ENCODE results near the gene KLHL29. TPM values are rescaled to one million over a fixed set of nuclear protein-coding genes. Genes with fewer than 3 reads are reported as not detected.

The KLHL29 gene
- polyA plus RNA-seq, 1 donor from 2014 or later, result 42.4 TPM

DNA sequence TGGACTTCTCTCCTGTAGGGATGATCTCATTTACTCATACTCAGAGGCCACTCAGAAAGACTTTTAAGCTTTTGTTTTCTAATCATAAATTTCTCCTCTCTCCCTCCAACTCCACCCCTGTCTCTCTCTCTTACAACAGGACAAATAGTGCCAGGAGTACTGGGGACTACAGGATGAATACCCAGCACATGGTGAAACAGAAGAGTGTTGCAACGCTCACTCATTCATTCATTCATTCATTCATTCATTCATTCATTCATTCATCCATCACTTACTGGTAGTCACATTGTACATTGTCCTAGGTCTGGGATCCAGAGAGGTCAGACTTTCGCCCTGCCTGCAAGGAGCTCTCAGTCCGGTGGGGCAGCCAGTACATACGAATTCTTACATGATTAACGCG lies 97.6 kb downstream of the KLHL29 start:
- Histone ChIP-seq H3K27me3 (ENCODE audit: insufficient read depth, low read depth, low read length) (no peaks in the 10 kb centered on the region), H2AFZ (ENCODE audit: low read depth, low read length) (no peak overlapping the region), H3K9me3 (ENCODE audit: low read length) (no peaks in the 10 kb centered on the region), H3F3A (ENCODE audit: insufficient read depth, low read length, poor library complexity, severe bottlenecking) (no peaks in the 10 kb centered on the region), H3K36me3 (ENCODE audit: insufficient read depth, low read length) (no peaks in the 10 kb centered on the region), H3K79me2 (replicated peaks; ENCODE audit: insufficient read depth, low read length) (no peaks in the 10 kb centered on the region), H3K27ac (ENCODE audit: low read length) (no peak overlapping the region), H3K4me2 (ENCODE audit: low read length) (no peak overlapping the region), H3K9me2 (ENCODE audit: insufficient read depth, low read length) (no peaks in the 10 kb centered on the region), H3K4me3 (ENCODE audit: low read length) (no peak overlapping the region), H4K20me1 (ENCODE audit: insufficient read depth) (no peaks in the 10 kb centered on the region), H3K9ac (ENCODE audit: low read length) (no peak overlapping the region)
- no peak for TF ChIP-seq EZH2 (IDR thresholded peaks at IDR 0.05; ENCODE audit: borderline replicate concordance, insufficient read depth, low read length, poor library complexity, severe bottlenecking)
- no peak for TF ChIP-seq EP300 (conservative IDR thresholded peaks at IDR 0.05; ENCODE audit: poor library complexity, severe bottlenecking)
- TF ChIP-seq TAF1 (IDR thresholded peaks at IDR 0.05; ENCODE audit: low read depth), result no peak
- no peak for TF ChIP-seq SMC3 (conservative IDR thresholded peaks at IDR 0.05; ENCODE audit: poor library complexity)
- no peak for TF ChIP-seq POLR2AphosphoS5 (IDR thresholded peaks at IDR 0.05)
- TF ChIP-seq, protein P1, sequence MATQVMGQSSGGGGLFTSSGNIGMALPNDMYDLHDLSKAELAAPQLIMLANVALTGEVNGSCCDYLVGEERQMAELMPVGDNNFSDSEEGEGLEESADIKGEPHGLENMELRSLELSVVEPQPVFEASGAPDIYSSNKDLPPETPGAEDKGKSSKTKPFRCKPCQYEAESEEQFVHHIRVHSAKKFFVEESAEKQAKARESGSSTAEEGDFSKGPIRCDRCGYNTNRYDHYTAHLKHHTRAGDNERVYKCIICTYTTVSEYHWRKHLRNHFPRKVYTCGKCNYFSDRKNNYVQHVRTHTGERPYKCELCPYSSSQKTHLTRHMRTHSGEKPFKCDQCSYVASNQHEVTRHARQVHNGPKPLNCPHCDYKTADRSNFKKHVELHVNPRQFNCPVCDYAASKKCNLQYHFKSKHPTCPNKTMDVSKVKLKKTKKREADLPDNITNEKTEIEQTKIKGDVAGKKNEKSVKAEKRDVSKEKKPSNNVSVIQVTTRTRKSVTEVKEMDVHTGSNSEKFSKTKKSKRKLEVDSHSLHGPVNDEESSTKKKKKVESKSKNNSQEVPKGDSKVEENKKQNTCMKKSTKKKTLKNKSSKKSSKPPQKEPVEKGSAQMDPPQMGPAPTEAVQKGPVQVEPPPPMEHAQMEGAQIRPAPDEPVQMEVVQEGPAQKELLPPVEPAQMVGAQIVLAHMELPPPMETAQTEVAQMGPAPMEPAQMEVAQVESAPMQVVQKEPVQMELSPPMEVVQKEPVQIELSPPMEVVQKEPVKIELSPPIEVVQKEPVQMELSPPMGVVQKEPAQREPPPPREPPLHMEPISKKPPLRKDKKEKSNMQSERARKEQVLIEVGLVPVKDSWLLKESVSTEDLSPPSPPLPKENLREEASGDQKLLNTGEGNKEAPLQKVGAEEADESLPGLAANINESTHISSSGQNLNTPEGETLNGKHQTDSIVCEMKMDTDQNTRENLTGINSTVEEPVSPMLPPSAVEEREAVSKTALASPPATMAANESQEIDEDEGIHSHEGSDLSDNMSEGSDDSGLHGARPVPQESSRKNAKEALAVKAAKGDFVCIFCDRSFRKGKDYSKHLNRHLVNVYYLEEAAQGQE (IDR thresholded peaks at IDR 0.05; ENCODE audit: borderline replicate concordance), result no peak
- TF ChIP-seq RAD21 (conservative IDR thresholded peaks at IDR 0.05), result no peak
- TF ChIP-seq, protein P2, sequence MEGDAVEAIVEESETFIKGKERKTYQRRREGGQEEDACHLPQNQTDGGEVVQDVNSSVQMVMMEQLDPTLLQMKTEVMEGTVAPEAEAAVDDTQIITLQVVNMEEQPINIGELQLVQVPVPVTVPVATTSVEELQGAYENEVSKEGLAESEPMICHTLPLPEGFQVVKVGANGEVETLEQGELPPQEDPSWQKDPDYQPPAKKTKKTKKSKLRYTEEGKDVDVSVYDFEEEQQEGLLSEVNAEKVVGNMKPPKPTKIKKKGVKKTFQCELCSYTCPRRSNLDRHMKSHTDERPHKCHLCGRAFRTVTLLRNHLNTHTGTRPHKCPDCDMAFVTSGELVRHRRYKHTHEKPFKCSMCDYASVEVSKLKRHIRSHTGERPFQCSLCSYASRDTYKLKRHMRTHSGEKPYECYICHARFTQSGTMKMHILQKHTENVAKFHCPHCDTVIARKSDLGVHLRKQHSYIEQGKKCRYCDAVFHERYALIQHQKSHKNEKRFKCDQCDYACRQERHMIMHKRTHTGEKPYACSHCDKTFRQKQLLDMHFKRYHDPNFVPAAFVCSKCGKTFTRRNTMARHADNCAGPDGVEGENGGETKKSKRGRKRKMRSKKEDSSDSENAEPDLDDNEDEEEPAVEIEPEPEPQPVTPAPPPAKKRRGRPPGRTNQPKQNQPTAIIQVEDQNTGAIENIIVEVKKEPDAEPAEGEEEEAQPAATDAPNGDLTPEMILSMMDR (IDR thresholded peaks at IDR 0.05; ENCODE audit: poor library complexity, severe bottlenecking), result no peak
- no peak for TF ChIP-seq MXI1 (conservative IDR thresholded peaks at IDR 0.05; ENCODE audit: poor library complexity, severe bottlenecking)

DNA sequence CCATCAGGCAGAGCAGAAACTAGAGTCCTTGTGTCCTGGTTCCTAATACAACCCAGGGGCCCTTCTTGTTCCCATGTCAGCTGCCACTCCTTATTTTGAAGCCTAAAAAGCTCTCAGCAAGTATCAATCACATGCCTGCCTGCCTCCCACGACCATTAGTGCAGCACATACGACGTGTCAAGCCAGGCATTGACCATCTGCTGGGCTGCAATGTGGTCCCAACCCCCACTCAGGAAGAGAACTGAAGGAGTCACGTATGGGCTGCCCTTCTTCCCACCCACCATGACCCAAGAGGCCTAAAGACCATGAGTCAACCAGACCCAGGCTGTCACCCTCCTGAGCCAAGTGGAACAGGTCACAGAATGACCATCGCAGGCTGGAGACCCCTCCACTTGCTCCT lies 98.8 kb downstream of the KLHL29 start:
- Histone ChIP-seq H3F3A (ENCODE audit: insufficient read depth, low read length, poor library complexity, severe bottlenecking) (no peaks in the 10 kb centered on the region), H3K9me3 (ENCODE audit: low read length) (no peaks in the 10 kb centered on the region), H3K9me2 (ENCODE audit: insufficient read depth, low read length) (no peaks in the 10 kb centered on the region), H3K79me2 (replicated peaks; ENCODE audit: insufficient read depth, low read length) (no peaks in the 10 kb centered on the region), H4K20me1 (ENCODE audit: insufficient read depth) (no peaks in the 10 kb centered on the region), H3K36me3 (ENCODE audit: insufficient read depth, low read length) (no peaks in the 10 kb centered on the region), H2AFZ (ENCODE audit: low read depth, low read length) (no peak overlapping the region), H3K27me3 (ENCODE audit: insufficient read depth, low read depth, low read length) (no peaks in the 10 kb centered on the region), H3K4me3 (ENCODE audit: low read length) (no peak overlapping the region), H3K9ac (ENCODE audit: low read length) (no peak overlapping the region), H3K4me2 (ENCODE audit: low read length) (no peak overlapping the region), H3K27ac (ENCODE audit: low read length) (no peak overlapping the region)
- TF ChIP-seq EP300 (conservative IDR thresholded peaks at IDR 0.05; ENCODE audit: poor library complexity, severe bottlenecking) (no peak), TAF1 (IDR thresholded peaks at IDR 0.05; ENCODE audit: low read depth) (no peak)

DNA sequence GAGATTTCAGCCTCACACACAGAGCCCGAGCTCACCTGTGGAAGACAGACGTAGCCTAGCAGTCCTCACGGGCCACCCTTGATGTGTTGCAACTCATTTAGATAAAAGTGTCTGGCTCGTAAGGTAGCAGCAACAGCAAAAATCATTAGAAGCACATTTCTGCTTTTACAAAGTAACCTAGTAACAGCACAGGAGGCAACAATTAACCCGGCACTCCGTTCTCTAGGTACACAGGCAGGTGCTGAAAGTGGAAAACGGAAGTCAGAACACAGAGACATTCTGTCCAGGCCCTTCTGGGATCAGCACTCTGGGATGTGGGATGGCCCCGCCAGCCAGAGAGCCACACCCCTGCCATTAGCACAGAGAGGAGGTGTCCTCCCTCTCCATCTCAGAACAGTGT lies 99.3 kb downstream of the KLHL29 start:
- Histone ChIP-seq H3K9me2 (ENCODE audit: insufficient read depth, low read length) (no peaks in the 10 kb centered on the region), H3K9ac (ENCODE audit: low read length) (no peak overlapping the region), H3K27ac (ENCODE audit: low read length) (no peak overlapping the region), H3K4me3 (ENCODE audit: low read length) (no peak overlapping the region), H2AFZ (ENCODE audit: low read depth, low read length) (no peak overlapping the region), H3K4me2 (ENCODE audit: low read length) (no peak overlapping the region), H4K20me1 (ENCODE audit: insufficient read depth) (no peaks in the 10 kb centered on the region), H3K36me3 (ENCODE audit: insufficient read depth, low read length) (no peaks in the 10 kb centered on the region), H3K79me2 (replicated peaks; ENCODE audit: insufficient read depth, low read length) (no peaks in the 10 kb centered on the region), H3K27me3 (ENCODE audit: insufficient read depth, low read depth, low read length) (no peaks in the 10 kb centered on the region), H3K9me3 (ENCODE audit: low read length) (no peaks in the 10 kb centered on the region), H3F3A (ENCODE audit: insufficient read depth, low read length, poor library complexity, severe bottlenecking) (no peaks in the 10 kb centered on the region)
- TF ChIP-seq MXI1 (conservative IDR thresholded peaks at IDR 0.05; ENCODE audit: poor library complexity, severe bottlenecking) (no peak), EP300 (conservative IDR thresholded peaks at IDR 0.05; ENCODE audit: poor library complexity, severe bottlenecking) (no peak), RAD21 (conservative IDR thresholded peaks at IDR 0.05) (no peak), TAF1 (IDR thresholded peaks at IDR 0.05; ENCODE audit: low read depth) (no peak), SMC3 (conservative IDR thresholded peaks at IDR 0.05; ENCODE audit: poor library complexity) (no peak), POLR2AphosphoS5 (IDR thresholded peaks at IDR 0.05) (no peak), EZH2 (IDR thresholded peaks at IDR 0.05; ENCODE audit: borderline replicate concordance, insufficient read depth, low read length, poor library complexity, severe bottlenecking) (no peak)
- TF ChIP-seq, protein P2 (IDR thresholded peaks at IDR 0.05; ENCODE audit: poor library complexity, severe bottlenecking), result no peak
